ENCODE results near the gene PALLD.

PALLD gene

DNA sequence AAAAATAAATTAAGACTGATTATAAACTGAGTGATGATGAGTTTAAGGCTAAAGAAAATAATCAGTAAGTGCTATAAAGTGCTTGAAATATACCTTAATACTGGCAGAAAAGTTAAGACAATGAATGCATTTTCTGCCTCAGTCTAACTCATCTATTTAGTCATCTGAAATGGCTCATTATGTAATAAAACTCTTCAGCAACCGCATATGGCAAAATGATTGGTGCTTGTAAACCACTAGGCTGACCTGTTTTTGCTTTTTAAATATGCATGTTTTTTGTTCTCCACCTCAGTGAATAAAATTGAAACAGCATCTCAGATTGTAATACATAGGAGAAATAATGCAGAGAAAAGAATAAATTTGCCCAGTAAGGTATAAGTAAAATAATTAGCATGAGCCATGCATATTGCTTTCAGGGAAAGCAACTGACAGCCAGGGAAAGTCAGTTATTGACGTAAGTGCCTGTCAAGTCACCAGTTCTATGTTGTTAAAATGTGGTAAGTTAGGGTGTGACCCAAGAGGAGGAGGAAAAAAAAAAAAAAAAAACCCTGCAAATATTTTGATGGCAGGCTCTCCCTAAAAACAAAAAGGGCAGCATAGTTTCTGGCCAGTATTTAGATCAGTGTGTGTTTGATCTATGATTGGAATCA is 167.5 kb downstream of the PALLD start (continued):
- no peak for TF ChIP-seq ZNF501 (tag by site-specific recombination; IDR thresholded peaks at IDR 0.05)
- no peak for TF ChIP-seq ZFP3 (tag by site-specific recombination; IDR thresholded peaks at IDR 0.05; ENCODE audit: low read depth)
- no peak for TF ChIP-seq ZNF366 (tag by site-specific recombination; conservative IDR thresholded peaks at IDR 0.05)
- no peak for TF ChIP-seq ZNF416 (tag by site-specific recombination; IDR thresholded peaks at IDR 0.05)
- TF ChIP-seq ZNF837 (tag by site-specific recombination; IDR thresholded peaks at IDR 0.05): no peak
- no peak for TF ChIP-seq ZNF785 (tag by site-specific recombination; IDR thresholded peaks at IDR 0.05)
- TF ChIP-seq, protein P1, sequence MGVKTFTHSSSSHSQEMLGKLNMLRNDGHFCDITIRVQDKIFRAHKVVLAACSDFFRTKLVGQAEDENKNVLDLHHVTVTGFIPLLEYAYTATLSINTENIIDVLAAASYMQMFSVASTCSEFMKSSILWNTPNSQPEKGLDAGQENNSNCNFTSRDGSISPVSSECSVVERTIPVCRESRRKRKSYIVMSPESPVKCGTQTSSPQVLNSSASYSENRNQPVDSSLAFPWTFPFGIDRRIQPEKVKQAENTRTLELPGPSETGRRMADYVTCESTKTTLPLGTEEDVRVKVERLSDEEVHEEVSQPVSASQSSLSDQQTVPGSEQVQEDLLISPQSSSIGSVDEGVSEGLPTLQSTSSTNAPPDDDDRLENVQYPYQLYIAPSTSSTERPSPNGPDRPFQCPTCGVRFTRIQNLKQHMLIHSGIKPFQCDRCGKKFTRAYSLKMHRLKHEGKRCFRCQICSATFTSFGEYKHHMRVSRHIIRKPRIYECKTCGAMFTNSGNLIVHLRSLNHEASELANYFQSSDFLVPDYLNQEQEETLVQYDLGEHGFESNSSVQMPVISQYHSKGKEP (tag by site-specific recombination; IDR thresholded peaks at IDR 0.05): peak; percentile 60
- TF ChIP-seq, protein P2, sequence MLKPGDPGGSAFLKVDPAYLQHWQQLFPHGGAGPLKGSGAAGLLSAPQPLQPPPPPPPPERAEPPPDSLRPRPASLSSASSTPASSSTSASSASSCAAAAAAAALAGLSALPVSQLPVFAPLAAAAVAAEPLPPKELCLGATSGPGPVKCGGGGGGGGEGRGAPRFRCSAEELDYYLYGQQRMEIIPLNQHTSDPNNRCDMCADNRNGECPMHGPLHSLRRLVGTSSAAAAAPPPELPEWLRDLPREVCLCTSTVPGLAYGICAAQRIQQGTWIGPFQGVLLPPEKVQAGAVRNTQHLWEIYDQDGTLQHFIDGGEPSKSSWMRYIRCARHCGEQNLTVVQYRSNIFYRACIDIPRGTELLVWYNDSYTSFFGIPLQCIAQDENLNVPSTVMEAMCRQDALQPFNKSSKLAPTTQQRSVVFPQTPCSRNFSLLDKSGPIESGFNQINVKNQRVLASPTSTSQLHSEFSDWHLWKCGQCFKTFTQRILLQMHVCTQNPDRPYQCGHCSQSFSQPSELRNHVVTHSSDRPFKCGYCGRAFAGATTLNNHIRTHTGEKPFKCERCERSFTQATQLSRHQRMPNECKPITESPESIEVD (tag by site-specific recombination; IDR thresholded peaks at IDR 0.05): peak; percentile 71
- TF ChIP-seq KLF9 (tag by site-specific recombination; IDR thresholded peaks at IDR 0.05; ENCODE audit: low read depth): no peak
- no peak for TF ChIP-seq ZNF26 (tag by site-specific recombination; IDR thresholded peaks at IDR 0.05)
- no peak for TF ChIP-seq ZBTB26 (tag by site-specific recombination; optimal IDR thresholded peaks at IDR 0.05)
- no peak for TF ChIP-seq MYNN (tag by site-specific recombination; IDR thresholded peaks at IDR 0.05; ENCODE audit: borderline replicate concordance)
- no peak for TF ChIP-seq GFI1B (tag by site-specific recombination; IDR thresholded peaks at IDR 0.05)
- no peak for TF ChIP-seq ZNF248 (tag by site-specific recombination; IDR thresholded peaks at IDR 0.05)
- TF ChIP-seq KLF10 (tag by site-specific recombination; IDR thresholded peaks at IDR 0.05): peak; percentile 54
- TF ChIP-seq ZNF701 (tag by site-specific recombination; IDR thresholded peaks at IDR 0.05): no peak
- TF ChIP-seq SETDB1 (IDR thresholded peaks at IDR 0.05; ENCODE audit: insufficient read length, low read length): no peak
- TF ChIP-seq HIC1 (tag by site-specific recombination; IDR thresholded peaks at IDR 0.05): no peak
- no peak for TF ChIP-seq ZNF510 (tag by site-specific recombination; IDR thresholded peaks at IDR 0.05; ENCODE audit: insufficient replicate concordance)
- TF ChIP-seq ZNF596 (tag by site-specific recombination; IDR thresholded peaks at IDR 0.05): no peak
- no peak for TF ChIP-seq ZNF146 (tag by site-specific recombination; IDR thresholded peaks at IDR 0.05)
- TF ChIP-seq HOXC10 (CRISPR knock-in tag; IDR thresholded peaks at IDR 0.05): no peak
- no peak for TF ChIP-seq SCRT2 (tag by site-specific recombination; IDR thresholded peaks at IDR 0.05)
- no peak for TF ChIP-seq ZNF514 (tag by site-specific recombination; IDR thresholded peaks at IDR 0.05)
- no peak for TF ChIP-seq ZNF433 (tag by site-specific recombination; IDR thresholded peaks at IDR 0.05; ENCODE audit: low read depth)
- no peak for TF ChIP-seq ZNF692 (tag by site-specific recombination; IDR thresholded peaks at IDR 0.05)
- TF ChIP-seq ZNF658 (tag by site-specific recombination; IDR thresholded peaks at IDR 0.05): no peak
- TF ChIP-seq ZNF112 (tag by site-specific recombination; IDR thresholded peaks at IDR 0.05): no peak

Data from HEK293 (cell line).